ENCODE data around the gene IP6K2. TPM values are rescaled to one million over a fixed set of nuclear protein-coding genes. Genes with fewer than 3 reads are reported as not detected.

Gene IP6K2
- total and polyA plus RNA-seq, 2 of the 13 experiments (the other 11 are each of a cell fraction or from before 2014, with no cell fraction given) = 85.5 to 112 TPM

DNA sequence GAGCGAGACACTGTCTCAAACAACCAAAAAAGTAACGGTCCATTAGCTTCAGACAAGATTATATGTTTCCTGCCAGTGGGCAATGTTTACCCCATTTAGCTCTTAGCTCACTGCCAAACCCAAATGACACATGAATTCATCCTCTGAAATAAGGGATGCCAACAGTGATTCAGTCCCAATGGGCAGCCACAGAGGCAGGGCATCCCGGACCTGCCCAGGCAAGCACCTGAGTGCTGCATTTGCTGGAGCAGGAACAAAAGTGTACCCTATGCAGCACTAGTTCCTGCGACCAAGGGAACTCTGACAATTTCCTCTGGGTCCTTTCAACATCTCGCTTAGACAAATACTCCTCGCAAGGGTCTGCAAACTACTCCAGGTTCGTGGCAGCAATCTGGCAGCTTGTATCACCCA, 8.0 kb downstream of the IP6K2 start:
- in situ Hi-C loops (cut with HindIII; ENCODE audit: extremely low pct_ligation_motif_present, low pct_unique_long_range_greater_than_20kb) = no loop called here
- peaks cover 72% of the 10 kb centered on the region for H4K20me1 ChIP-seq (ENCODE audit: insufficient read depth, low read length)
- ATAC-seq (no peak), FAIRE-seq (no peak), DNase-seq (ENCODE audit: low spot score) (no peak)
- H3K79me2 ChIP-seq (ENCODE audit: insufficient read depth, low read length) = peaks cover 88% of the 10 kb centered on the region
- no peak for TF ChIP-seq HES4 (CRISPR knock-in tag; IDR thresholded peaks at IDR 0.05; ENCODE audit: borderline replicate concordance)
- TF ChIP-seq ZBTB4 (CRISPR knock-in tag; IDR thresholded peaks at IDR 0.05; ENCODE audit: borderline replicate concordance) = no peak
- H3K4me3 ChIP-seq (replicated peaks in 1 of 3; ENCODE audit: insufficient read depth in 1 of 3, low read depth in 2 of 3, low read length in 3 of 3) = no peak overlapping the region
- peaks cover 41% of the 10 kb centered on the region for H3K4me1 ChIP-seq (ENCODE audit: insufficient read depth, low read length)
- H3K4me2 ChIP-seq (ENCODE audit: low read depth, low read length) = no peak overlapping the region
- ChIA-PET POLR2A (interaction anchor here (1.6 to 4.0 kb wide), 3 partner anchors 8 to 31 kb away, joined by 3 to 20 read pairs (median 10); partner anchors contain the start of gene IP6K2), CTCF (ENCODE audit: low intra/inter-chr PET ratio, low total read pairs) (no interaction called here)
- H3K27ac ChIP-seq (ENCODE audit: extremely low read length, insufficient read depth, low read length) = no peak overlapping the region
- H3K36me3 ChIP-seq (replicated peaks in 1 of 2; ENCODE audit: control insufficient read depth in 1 of 2, insufficient read depth in 2 of 2, low read length in 2 of 2) = peaks cover 17 to 46% of the 10 kb centered on the region in 2 experiments
- TSS peak; percentile 18 for BruUV-seq (replicated peaks)
- no peaks in the 10 kb centered on the region for H3K27me3 ChIP-seq (ENCODE audit: control insufficient read depth in 1 of 2, insufficient read depth in 2 of 2, low read length in 2 of 2)
- intact Hi-C loops (cut with micrococcal nuclease; ENCODE audit: unreplicated experiment) = no loop called here
- no peak overlapping the region for H2AFZ ChIP-seq (ENCODE audit: low read length)
- WGBS (ENCODE audit: low lambda C conversion rate) = 95% methylated on average over 7 of the region's 7 CpGs
- H3K9ac ChIP-seq (ENCODE audit: insufficient read depth, low read depth, low read length) = no peak overlapping the region
- no peaks in the 10 kb centered on the region for H3K9me3 ChIP-seq (ENCODE audit: low read length)

DNA sequence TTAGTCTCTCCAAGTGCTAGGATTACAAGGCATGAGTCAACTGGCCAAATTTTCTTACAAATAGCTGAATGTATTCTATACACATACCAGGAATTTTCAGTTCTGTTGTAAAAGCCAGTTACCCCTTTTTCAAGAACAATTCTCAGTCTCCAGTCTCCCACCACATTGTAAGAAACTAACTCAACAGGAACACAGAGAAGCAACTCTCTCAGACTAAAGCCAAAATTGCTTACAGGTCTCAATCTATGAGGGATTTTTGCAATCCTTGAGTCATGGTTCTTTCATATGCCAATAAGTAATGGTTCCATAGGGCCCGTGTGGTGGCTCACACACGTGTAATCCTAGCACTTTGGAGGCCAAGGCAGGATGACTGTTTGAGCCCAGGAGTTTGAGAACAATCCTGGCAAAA, 8.5 kb downstream of the IP6K2 start:
- Histone ChIP-seq H3K9me3 (ENCODE audit: low read length) (no peaks in the 10 kb centered on the region), H3K4me1 (ENCODE audit: insufficient read depth, low read length) (peaks cover 35% of the 10 kb centered on the region), H2AFZ (ENCODE audit: low read length) (no peak overlapping the region), H3K27me3 (ENCODE audit: control insufficient read depth in 1 of 2, insufficient read depth in 2 of 2, low read length in 2 of 2) (no peaks in the 10 kb centered on the region), H3K9ac (ENCODE audit: insufficient read depth, low read depth, low read length) (no peak overlapping the region), H3K27ac (ENCODE audit: extremely low read length, insufficient read depth, low read length) (no peak overlapping the region), H3K4me2 (ENCODE audit: low read depth, low read length) (no peak overlapping the region), H3K79me2 (ENCODE audit: insufficient read depth, low read length) (peaks cover 86% of the 10 kb centered on the region), H3K4me3 (replicated peaks in 1 of 3; ENCODE audit: insufficient read depth in 1 of 3, low read depth in 2 of 3, low read length in 3 of 3) (no peak overlapping the region), H3K36me3 (replicated peaks in 1 of 2; ENCODE audit: control insufficient read depth in 1 of 2, insufficient read depth in 2 of 2, low read length in 2 of 2) (peaks cover 17 to 46% of the 10 kb centered on the region in 2 experiments), H4K20me1 (ENCODE audit: insufficient read depth, low read length) (peaks cover 73% of the 10 kb centered on the region)
- ChIA-PET CTCF (ENCODE audit: low intra/inter-chr PET ratio, low total read pairs) (no interaction called here), POLR2A (interaction anchor here (1.6 to 4.0 kb wide), 3 partner anchors 8 to 32 kb away, joined by 3 to 20 read pairs (median 10); partner anchors contain the start of gene IP6K2)
- in situ Hi-C loops (cut with HindIII; ENCODE audit: extremely low pct_ligation_motif_present, low pct_unique_long_range_greater_than_20kb) (no loop called here), intact Hi-C loops (cut with micrococcal nuclease; ENCODE audit: unreplicated experiment) (no loop called here)
- no peak for TF ChIP-seq NFAT5 (CRISPR knock-in tag; IDR thresholded peaks at IDR 0.05)
- 0 out of 2 replicates have a peak, but pooled peaks have one; percentile 24 for TF ChIP-seq RBFOX2 (IDR thresholded peaks at IDR 0.05; ENCODE audit: low read depth, low read length)
- 95% methylated on average over 2 of the region's 2 CpGs for WGBS (ENCODE audit: low lambda C conversion rate)
- no TSS peak for BruUV-seq (replicated peaks)
- ATAC-seq = no peak
- FAIRE-seq = no peak
- no peak for DNase-seq (ENCODE audit: low spot score)

All from HepG2 (cell line).